ENCODE measurements around the gene NIPAL3.

NIPAL3 gene

DNA sequence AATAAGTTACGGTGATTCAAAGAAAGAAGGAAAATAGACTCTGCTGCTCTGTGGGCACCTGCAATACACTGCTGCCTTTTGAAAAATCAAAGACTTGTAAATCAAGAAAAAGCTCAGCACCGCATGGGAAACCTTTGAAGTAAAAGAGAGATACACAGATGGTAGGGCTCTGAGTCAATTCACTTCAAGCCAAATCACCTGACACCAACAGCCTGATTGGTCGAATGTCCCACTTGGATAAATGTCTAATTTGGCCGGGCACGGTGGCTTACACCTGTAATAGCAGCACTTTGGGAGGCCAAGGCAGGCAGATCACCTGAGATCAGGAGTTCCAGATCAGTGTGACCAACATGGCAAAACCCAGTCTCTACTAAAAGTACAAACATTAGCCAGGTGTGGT, 67.8 kb downstream of the NIPAL3 start:
- H3K27me3 ChIP-seq (replicated peaks; ENCODE audit: insufficient read depth, low read length) = no peaks in the 10 kb centered on the region
- H3K4me3 ChIP-seq (ENCODE audit: low read length) = no peak overlapping the region
- no peak for TF ChIP-seq EZH2 (optimal IDR thresholded peaks at IDR 0.05; ENCODE audit: low read depth, low read length)
- TF ChIP-seq, protein P1, sequence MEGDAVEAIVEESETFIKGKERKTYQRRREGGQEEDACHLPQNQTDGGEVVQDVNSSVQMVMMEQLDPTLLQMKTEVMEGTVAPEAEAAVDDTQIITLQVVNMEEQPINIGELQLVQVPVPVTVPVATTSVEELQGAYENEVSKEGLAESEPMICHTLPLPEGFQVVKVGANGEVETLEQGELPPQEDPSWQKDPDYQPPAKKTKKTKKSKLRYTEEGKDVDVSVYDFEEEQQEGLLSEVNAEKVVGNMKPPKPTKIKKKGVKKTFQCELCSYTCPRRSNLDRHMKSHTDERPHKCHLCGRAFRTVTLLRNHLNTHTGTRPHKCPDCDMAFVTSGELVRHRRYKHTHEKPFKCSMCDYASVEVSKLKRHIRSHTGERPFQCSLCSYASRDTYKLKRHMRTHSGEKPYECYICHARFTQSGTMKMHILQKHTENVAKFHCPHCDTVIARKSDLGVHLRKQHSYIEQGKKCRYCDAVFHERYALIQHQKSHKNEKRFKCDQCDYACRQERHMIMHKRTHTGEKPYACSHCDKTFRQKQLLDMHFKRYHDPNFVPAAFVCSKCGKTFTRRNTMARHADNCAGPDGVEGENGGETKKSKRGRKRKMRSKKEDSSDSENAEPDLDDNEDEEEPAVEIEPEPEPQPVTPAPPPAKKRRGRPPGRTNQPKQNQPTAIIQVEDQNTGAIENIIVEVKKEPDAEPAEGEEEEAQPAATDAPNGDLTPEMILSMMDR (IDR thresholded peaks at IDR 0.05; ENCODE audit: low read length) = no peak
- TF ChIP-seq EZH2phosphoT487 (IDR thresholded peaks at IDR 0.05; ENCODE audit: low read length) = no peak
- H3F3A ChIP-seq (ENCODE audit: insufficient read depth, low read length) = no peaks in the 10 kb centered on the region
- no peak overlapping the region for H3K27ac ChIP-seq (ENCODE audit: low read length)
- no peaks in the 10 kb centered on the region for H3K9me3 ChIP-seq (replicated peaks; ENCODE audit: insufficient read depth, low read length)
- no peak overlapping the region for H3K4me2 ChIP-seq (ENCODE audit: low read depth, low read length)
- peaks cover 4% of the 10 kb centered on the region; the same call in 1 of the 2 replicates for H3K4me1 ChIP-seq (ENCODE audit: low read length)
- H4K20me1 ChIP-seq (ENCODE audit: insufficient read depth, low read length) = no peaks in the 10 kb centered on the region
- no peaks in the 10 kb centered on the region for H3K36me3 ChIP-seq (replicated peaks; ENCODE audit: insufficient read depth, low read length)
- H2AFZ ChIP-seq (ENCODE audit: low read length) = no peak overlapping the region
- H3K9ac ChIP-seq (ENCODE audit: low read length) = no peak overlapping the region
- no peaks in the 10 kb centered on the region for H3K79me2 ChIP-seq (ENCODE audit: low read length)
- no peak for DNase-seq
- H3K9me2 ChIP-seq (replicated peaks; ENCODE audit: insufficient read depth, low read length) = no peaks in the 10 kb centered on the region

DNA sequence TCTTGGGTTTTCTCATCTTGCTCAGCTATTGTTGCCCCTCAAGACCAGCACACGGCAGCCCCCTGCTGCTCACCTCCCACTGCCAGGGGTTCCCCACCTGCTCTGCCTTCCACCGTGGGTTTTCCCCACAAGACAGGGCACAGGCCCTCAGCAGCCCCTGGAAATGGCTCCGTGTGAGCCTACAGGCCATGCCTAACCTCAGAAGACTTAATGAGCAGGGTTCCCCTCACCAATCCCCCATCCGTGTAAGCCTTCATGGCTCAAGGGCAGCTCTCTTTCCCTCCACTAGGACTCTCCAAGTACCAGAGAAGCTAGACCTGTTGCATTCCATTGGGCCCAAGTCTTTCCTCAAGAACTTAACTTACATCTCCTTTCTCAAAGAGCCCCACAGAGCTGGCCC, 68.6 kb downstream of the NIPAL3 start:
- H2AFZ ChIP-seq (ENCODE audit: low read length) = no peak overlapping the region
- no peaks in the 10 kb centered on the region for H3F3A ChIP-seq (ENCODE audit: insufficient read depth, low read length)
- H3K36me3 ChIP-seq (replicated peaks; ENCODE audit: insufficient read depth, low read length) = no peaks in the 10 kb centered on the region
- H3K9me2 ChIP-seq (replicated peaks; ENCODE audit: insufficient read depth, low read length) = no peaks in the 10 kb centered on the region
- no peak overlapping the region for H3K9ac ChIP-seq (ENCODE audit: low read length)
- H3K9me3 ChIP-seq (replicated peaks; ENCODE audit: insufficient read depth, low read length) = no peaks in the 10 kb centered on the region
- H3K4me2 ChIP-seq (ENCODE audit: low read depth, low read length) = no peak overlapping the region
- H3K27me3 ChIP-seq (replicated peaks; ENCODE audit: insufficient read depth, low read length) = no peaks in the 10 kb centered on the region
- no peak overlapping the region for H3K27ac ChIP-seq (ENCODE audit: low read length)
- no peaks in the 10 kb centered on the region for H3K79me2 ChIP-seq (ENCODE audit: low read length)
- no peaks in the 10 kb centered on the region for H4K20me1 ChIP-seq (ENCODE audit: insufficient read depth, low read length)
- no peak for DNase-seq
- peaks cover 4% of the 10 kb centered on the region; the same call in 1 of the 2 replicates for H3K4me1 ChIP-seq (ENCODE audit: low read length)
- no peak overlapping the region for H3K4me3 ChIP-seq (ENCODE audit: low read length)
- no peak for TF ChIP-seq EZH2 (optimal IDR thresholded peaks at IDR 0.05; ENCODE audit: low read depth, low read length)
- TF ChIP-seq, protein P1 (IDR thresholded peaks at IDR 0.05; ENCODE audit: low read length) = no peak
- TF ChIP-seq EZH2phosphoT487 (IDR thresholded peaks at IDR 0.05; ENCODE audit: low read length) = no peak

DNA sequence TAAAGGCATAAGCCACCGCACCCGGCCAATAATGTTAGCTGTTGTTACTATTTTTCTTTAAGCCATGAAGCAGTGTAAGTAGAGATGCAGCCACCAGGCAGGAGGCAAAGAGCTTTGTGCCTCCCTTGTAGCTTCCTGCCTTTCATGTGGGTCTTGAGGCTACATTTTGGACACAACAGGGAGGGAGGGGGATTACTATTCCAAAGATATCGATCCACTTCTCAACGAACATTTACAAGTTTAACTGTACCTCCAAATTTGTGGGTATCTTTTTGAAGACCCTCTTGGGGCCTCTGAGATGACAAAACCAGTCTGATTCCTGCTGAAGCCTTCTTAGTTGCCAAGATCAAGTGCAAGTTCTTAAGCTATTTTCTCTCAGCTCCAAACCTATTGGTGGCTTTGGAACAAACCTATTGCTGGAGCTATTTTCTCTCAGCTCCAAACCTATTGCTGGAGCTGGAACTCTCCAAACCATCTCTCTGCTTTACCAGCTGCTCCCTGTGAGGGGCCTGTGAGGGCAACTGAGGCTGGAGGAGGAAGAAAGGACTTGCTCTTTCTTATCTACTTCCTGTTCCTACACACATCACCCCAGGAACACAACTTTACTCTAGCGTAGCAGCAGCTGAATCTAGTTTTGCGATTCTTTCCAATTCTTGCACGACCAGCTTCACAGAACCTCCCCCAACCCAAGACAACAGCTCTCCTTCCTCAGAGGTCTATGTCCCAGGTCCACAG, 70.9 kb downstream of the NIPAL3 start:
- no peak overlapping the region for H3K27ac ChIP-seq (ENCODE audit: low read length)
- H2AFZ ChIP-seq (ENCODE audit: low read length) = no peak overlapping the region
- TF ChIP-seq EZH2 (optimal IDR thresholded peaks at IDR 0.05; ENCODE audit: low read depth, low read length) (no peak), EZH2phosphoT487 (IDR thresholded peaks at IDR 0.05; ENCODE audit: low read length) (no peak)
- TF ChIP-seq, protein P1 (IDR thresholded peaks at IDR 0.05; ENCODE audit: low read length) = no peak

More for the DNA sequence above, 70.9 kb downstream of the NIPAL3 start:
- no peaks in the 10 kb centered on the region for H3K9me3 ChIP-seq (replicated peaks; ENCODE audit: insufficient read depth, low read length)
- no peaks in the 10 kb centered on the region for H4K20me1 ChIP-seq (ENCODE audit: insufficient read depth, low read length)
- H3K79me2 ChIP-seq (ENCODE audit: low read length) = no peaks in the 10 kb centered on the region
- no peaks in the 10 kb centered on the region for H3K9me2 ChIP-seq (replicated peaks; ENCODE audit: insufficient read depth, low read length)
- H3K4me3 ChIP-seq (ENCODE audit: low read length) = no peak overlapping the region
- H3K36me3 ChIP-seq (replicated peaks; ENCODE audit: insufficient read depth, low read length) = no peaks in the 10 kb centered on the region
- H3K9ac ChIP-seq (ENCODE audit: low read length) = no peak overlapping the region
- DNase-seq = no peak
- H3F3A ChIP-seq (ENCODE audit: insufficient read depth, low read length) = no peaks in the 10 kb centered on the region
- H3K4me1 ChIP-seq (ENCODE audit: low read length) = no peaks in the 10 kb centered on the region
- no peak overlapping the region for H3K4me2 ChIP-seq (ENCODE audit: low read depth, low read length)
- H3K27me3 ChIP-seq (replicated peaks; ENCODE audit: insufficient read depth, low read length) = no peaks in the 10 kb centered on the region
